Common myeloid progenitor, CD34-positive (primary cell): ENCODE results near the gene ERCC6.

Source experiments
- CTCF ChIA-PET: fragments of 350-600 bp; sonication (Branson Sonifier 250); formaldehyde crosslinking; loops from one replicate; lab custom pipeline; 2021; ENCODE audit warnings: antibody characterized with exemption; lab: Charles Lee
- POLR2A ChIA-PET: fragments of 350-600 bp; sonication (Branson Sonifier 250); formaldehyde crosslinking; loops from one replicate; lab custom pipeline; 2021; ENCODE audit warnings: antibody characterized with exemption; lab: Charles Lee
- DNase-seq, 3 donors: peaks; one replicate each; pipeline versions ENCODE4 v3.0.0 to v3.0.0-alpha.2; 2013
- H3K27ac ChIP-seq, 2 experiments: 1 replicate in 1 of 2; 2 replicates in 1 of 2; pipeline ENCODE4 v1.7.0; 2013; ENCODE audit warnings: inconsistent platforms in 2 of 2, low read length in 2 of 2, mild to moderate bottlenecking in 2 of 2, low read depth in 1 of 2, moderate library complexity in 1 of 2; ENCODE audit not compliant: severe bottlenecking in 2 of 2, insufficient read depth in 1 of 2, poor library complexity in 1 of 2
- H3K27me3 ChIP-seq, 5 experiments: replicated peaks in 2 of 5; 1 replicate in 3 of 5; 2 replicates in 2 of 5; pipeline versions ENCODE4 v1.6.1 to v1.7.0; 2013; ENCODE audit warnings: low read length in 4 of 5, mild to moderate bottlenecking in 2 of 5, moderate library complexity in 2 of 5, inconsistent platforms in 1 of 5; ENCODE audit not compliant: insufficient read depth in 5 of 5, control insufficient read depth in 4 of 5
- H3K36me3 ChIP-seq, 4 experiments: 1 replicate in 2 of 4; 2 replicates in 2 of 4; pipeline versions ENCODE4 v1.6.1 to v1.7.0; 2013; ENCODE audit warnings: low read length in 3 of 4, control low read depth in 1 of 4, mild to moderate bottlenecking in 1 of 4; ENCODE audit not compliant: control insufficient read depth in 4 of 4, insufficient read depth in 4 of 4
- H3K4me1 ChIP-seq, 4 experiments: 1 replicate in 3 of 4; 2 replicates in 1 of 4; pipeline versions ENCODE4 v1.6.1 to v1.7.1; 2013; ENCODE audit warnings: low read length in 3 of 4, mild to moderate bottlenecking in 3 of 4, control low read depth in 1 of 4, inconsistent platforms in 1 of 4, moderate library complexity in 1 of 4; ENCODE audit not compliant: control insufficient read depth in 4 of 4, insufficient read depth in 4 of 4; ENCODE audit errors: control extremely low read depth in 1 of 4
- H3K4me3 ChIP-seq, 7 experiments: 1 replicate in 4 of 7; 2 replicates in 3 of 7; pipeline versions ENCODE4 v1.5.1 to v1.7.0; 2013; ENCODE audit warnings: mild to moderate bottlenecking in 7 of 7, low read length in 6 of 7, moderate library complexity in 6 of 7, inconsistent platforms in 2 of 7, low read depth in 2 of 7, control low read depth in 1 of 7; ENCODE audit not compliant: insufficient read depth in 4 of 7, control insufficient read depth in 1 of 7; ENCODE audit errors: extremely low read depth in 1 of 7
- H3K9me3 ChIP-seq, 5 experiments: 1 replicate in 4 of 5; 2 replicates in 1 of 5; pipeline versions ENCODE4 v1.6.1 to v1.7.1; 2013; ENCODE audit warnings: low read length in 4 of 5, mild to moderate bottlenecking in 2 of 5, inconsistent platforms in 1 of 5, low read depth in 1 of 5, moderate library complexity in 1 of 5; ENCODE audit not compliant: control insufficient read depth in 4 of 5, insufficient read depth in 2 of 5; ENCODE audit errors: control extremely low read depth in 1 of 5
- WGBS: methylation state at CpG from one replicate; pipeline ENCODE4 v1.1.5; 2013; ENCODE audit not compliant: insufficient coverage; 5-methylcytosine and 5-hydroxymethylcytosine counted together

The ERCC6 gene

DNA sequence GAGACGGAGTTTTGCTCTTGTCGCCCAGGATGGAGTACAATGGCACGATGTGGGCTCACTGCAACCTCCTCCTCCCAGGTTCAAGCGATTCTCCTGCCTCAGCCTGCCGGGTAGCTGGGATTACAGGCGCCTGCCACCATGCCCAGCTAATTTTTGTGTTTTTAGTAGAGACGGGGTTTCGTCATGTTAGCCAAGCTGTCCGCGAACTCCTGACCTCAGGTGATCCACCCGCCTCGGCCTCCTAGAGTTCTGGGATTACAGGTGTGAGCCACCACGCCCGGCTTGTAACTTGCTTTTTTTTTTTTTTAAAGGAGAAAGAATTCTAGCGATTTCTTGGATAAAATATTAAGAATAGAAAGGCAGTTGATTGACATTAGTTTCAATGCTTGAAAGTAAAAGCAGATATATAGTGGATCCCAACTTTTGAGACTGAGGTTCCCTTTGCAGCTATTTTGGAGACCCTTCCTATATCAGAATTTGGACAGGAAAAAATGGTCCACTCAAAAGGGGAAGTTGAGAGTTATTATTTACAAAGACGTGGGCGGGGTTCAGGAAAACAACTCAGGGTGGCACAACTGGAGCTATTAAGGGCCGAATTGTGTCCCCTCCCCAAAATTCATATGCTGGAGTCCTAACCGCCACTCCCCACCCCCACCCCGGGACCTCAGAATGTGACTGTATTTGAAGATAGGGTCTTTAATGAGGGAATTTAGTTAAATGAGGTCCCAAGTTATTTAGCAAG, 1.3 kb upstream of the ERCC6 start:
- H3K27ac ChIP-seq, result no peak overlapping the region
- peak overlapping the region in 2 of 7 experiments; percentile 83 to 88 for H3K4me3 ChIP-seq
- POLR2A ChIA-PET, result no interaction called here
- peaks cover 0 to 3% (median 0%) of the 10 kb centered on the region in 4 experiments for H3K36me3 ChIP-seq
- 92% methylated on average over 12 of the region's 20 CpGs for WGBS
- CTCF ChIA-PET, result interaction anchor here (1.4 kb wide), 1 partner anchor 20 kb away, joined by 3 read pairs; no protein-coding TSS in a partner anchor
- peaks cover 0 to 8% (median 3%) of the 10 kb centered on the region in 5 experiments for H3K9me3 ChIP-seq
- peaks cover 13 to 22% (median 20%) of the 10 kb centered on the region in 4 experiments for H3K4me1 ChIP-seq
- DNase-seq, result peak in 1 of 3 donors; percentile 10
- no peaks in the 10 kb centered on the region for H3K27me3 ChIP-seq

- Histone ChIP-seq H3K4me1 (peaks cover 13 to 28% (median 23%) of the 10 kb centered on the region in 4 experiments), H3K4me3 (peak overlapping the region; percentile 68 to 88 (median 78)), H3K9me3 (peaks cover 0 to 3% (median under 1%) of the 10 kb centered on the region in 5 experiments), H3K36me3 (peaks cover 0 to 3% (median 0%) of the 10 kb centered on the region in 4 experiments), H3K27me3 (no peaks in the 10 kb centered on the region), H3K27ac (peak overlapping the region; percentile 36 to 85)
- DNase-seq, result peak in 1 of 3 donors; percentile 60
- ChIA-PET CTCF (interaction anchor here (1.2 to 1.4 kb wide), 2 partner anchors 12 to 19 kb away, joined by 3 to 4 read pairs; no protein-coding TSS in a partner anchor), POLR2A (no interaction called here)
- 2% methylated on average over 24 of the region's 26 CpGs for WGBS
Measured at GRCh38 chr10:49539320-49539885, 482 bp upstream of the ERCC6 start.

DNA sequence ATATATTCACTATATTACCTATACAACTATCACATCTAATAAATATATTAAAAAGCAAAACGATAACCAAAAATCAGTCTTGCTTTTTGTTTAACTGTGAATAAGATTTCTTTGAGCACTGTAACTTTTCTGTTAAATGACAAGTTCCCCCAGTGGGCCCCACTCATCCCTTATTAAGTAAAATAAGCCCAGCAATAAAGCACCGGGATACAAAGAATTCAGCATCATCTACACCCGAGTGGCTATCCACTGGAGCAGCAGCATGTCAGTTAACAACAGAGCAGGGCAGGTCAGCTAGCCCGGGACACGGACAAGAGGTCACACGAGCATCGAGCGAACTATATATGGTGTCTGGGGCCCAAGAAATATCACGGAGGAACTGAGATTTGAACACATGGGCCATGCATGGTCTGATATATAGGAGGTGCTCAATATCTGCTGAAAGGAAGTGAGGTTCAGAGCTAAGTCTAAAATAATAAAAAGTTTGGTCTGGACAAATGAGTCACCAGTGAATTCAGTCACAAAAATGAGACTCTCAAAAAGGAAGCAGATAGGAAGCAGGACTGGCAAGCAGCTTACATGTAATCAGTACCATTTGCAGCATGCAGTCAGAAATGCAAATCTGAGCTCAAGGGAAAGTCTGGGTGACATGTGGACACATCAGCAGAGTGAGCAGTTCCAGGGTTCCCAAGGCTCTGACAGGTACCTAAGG, 4.1 kb downstream of the ERCC6 start:
- Histone ChIP-seq H3K36me3 (peaks cover 13 to 24% (median 17%) of the 10 kb centered on the region in 4 experiments), H3K9me3 (no peaks in the 10 kb centered on the region), H3K4me1 (peaks cover 11 to 28% (median 21%) of the 10 kb centered on the region in 4 experiments), H3K4me3 (no peak overlapping the region), H3K27me3 (no peaks in the 10 kb centered on the region), H3K27ac (no peak overlapping the region)
- POLR2A ChIA-PET, result no interaction called here
- WGBS, result 85% methylated on average over 8 of the region's 9 CpGs
- DNase-seq, result peak in 2 of 3 donors; percentile 37 to 46
- CTCF ChIA-PET, result no interaction called here

- no peaks in the 10 kb centered on the region for H3K27me3 ChIP-seq
- DNase-seq, result no peak
- POLR2A ChIA-PET, result no interaction called here
- H3K4me1 ChIP-seq, result peaks cover 0 to 8% (median 4%) of the 10 kb centered on the region in 4 experiments
- peaks cover 17 to 44% (median 30%) of the 10 kb centered on the region in 4 experiments for H3K36me3 ChIP-seq
- H3K4me3 ChIP-seq, result no peak overlapping the region
- H3K9me3 ChIP-seq, result no peaks in the 10 kb centered on the region
- H3K27ac ChIP-seq, result no peak overlapping the region
- 97% methylated on average over 15 of the region's 15 CpGs for WGBS
- CTCF ChIA-PET, result interaction anchor here (0.9 to 1.8 kb wide), 4 partner anchors 10 to 20 kb away, joined by 3 to 5 read pairs (median 4); no protein-coding TSS in a partner anchor
Measured at GRCh38 chr10:49532461-49532860, 6.5 kb downstream of the ERCC6 start.

- Histone ChIP-seq H3K36me3 (peaks cover 17 to 64% (median 39%) of the 10 kb centered on the region in 4 experiments), H3K9me3 (no peaks in the 10 kb centered on the region), H3K4me1 (no peaks in the 10 kb centered on the region), H3K4me3 (no peak overlapping the region), H3K27ac (no peak overlapping the region), H3K27me3 (no peaks in the 10 kb centered on the region)
- DNase-seq, result no peak
- POLR2A ChIA-PET, result no interaction called here
- CTCF ChIA-PET, result interaction anchor here (1.0 to 1.6 kb wide), 5 partner anchors 10 to 20 kb away, joined by 3 to 7 read pairs (median 4); no protein-coding TSS in a partner anchor
- 54% methylated on average over 2 of the region's 2 CpGs for WGBS
Measured at GRCh38 chr10:49528977-49529506, 9.9 kb downstream of the ERCC6 start.

DNA sequence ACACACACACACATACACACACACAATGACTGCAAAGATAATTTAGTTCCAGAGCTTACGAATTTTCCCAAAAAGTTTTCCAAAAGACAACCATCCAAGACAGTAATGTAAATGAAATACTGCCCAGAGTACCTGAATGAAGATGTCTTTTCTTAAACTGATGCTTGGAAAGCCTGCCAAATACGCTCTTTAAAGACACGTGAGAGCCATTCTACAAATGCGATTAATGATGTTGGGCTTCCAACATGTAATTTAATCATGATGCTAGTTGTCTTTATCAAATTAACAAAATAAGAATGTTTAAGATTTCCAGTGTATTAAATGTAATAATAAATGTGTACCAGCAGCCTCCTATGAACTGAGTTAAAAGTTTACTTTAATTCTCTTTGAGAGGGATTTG, 11.1 kb downstream of the ERCC6 start:
- CTCF ChIA-PET, result interaction anchor here (0.8 to 1.6 kb wide), 4 partner anchors 9 to 15 kb away, joined by 4 read pairs; partner anchors contain the start of gene ERCC6
- H3K36me3 ChIP-seq, result peaks cover 17 to 75% (median 45%) of the 10 kb centered on the region in 4 experiments
- H3K4me1 ChIP-seq, result no peaks in the 10 kb centered on the region
- H3K4me3 ChIP-seq, result no peak overlapping the region
- POLR2A ChIA-PET, result no interaction called here
- H3K27ac ChIP-seq, result no peak overlapping the region
- DNase-seq, result no peak
- 100% methylated on average over 3 of the region's 4 CpGs for WGBS
- no peaks in the 10 kb centered on the region for H3K27me3 ChIP-seq
- no peaks in the 10 kb centered on the region for H3K9me3 ChIP-seq
